Right forelimb (tissue), 1 donor: Measurements from ENCODE around the gene RTRAF.

ENCODE experiments used
- DNase-seq: peaks from one replicate; pipeline ENCODE4 v3.0.0-alpha.2; 2018

The RTRAF gene

GRCh38 chr14:51989293-51990234 is at the start of gene RTRAF:
Gene RTRAF (plus strand): TSS chr14:51989546. CDS start chr14:51989640, 94 bp downstream.
- DNase-seq = peak; percentile 93

- DNase-seq = no peak
Observed at GRCh38 chr14:51939755-51940301, 49.5 kb upstream of the RTRAF start.

GRCh38 chr14:51942971-51943370 is 46.4 kb upstream of the RTRAF start:
- DNase-seq = no peak

- DNase-seq = no peak
Observed at GRCh38 chr14:51950007-51950406, 39.3 kb upstream of the RTRAF start.

GRCh38 chr14:51951656-51952055 is 37.7 kb upstream of the RTRAF start:
- DNase-seq = no peak

- DNase-seq = no peak
Observed at GRCh38 chr14:51954031-51954430, 35.3 kb upstream of the RTRAF start.

GRCh38 chr14:51954657-51955056 is 34.7 kb upstream of the RTRAF start:
- DNase-seq = no peak

- no peak for DNase-seq
Observed at GRCh38 chr14:51957950-51958349, 31.4 kb upstream of the RTRAF start.

- DNase-seq = no peak
Observed at GRCh38 chr14:51959928-51960327, 29.4 kb upstream of the RTRAF start.

GRCh38 chr14:51960866-51961265 is 28.5 kb upstream of the RTRAF start:
- no peak for DNase-seq

- no peak for DNase-seq
Observed at GRCh38 chr14:51962711-51963110, 26.6 kb upstream of the RTRAF start.

GRCh38 chr14:51963286-51963685 is 26.1 kb upstream of the RTRAF start:
- DNase-seq = no peak

- no peak for DNase-seq
Observed at GRCh38 chr14:51967521-51967920, 21.8 kb upstream of the RTRAF start.

GRCh38 chr14:51969852-51970540 is 19.4 kb upstream of the RTRAF start:
- no peak for DNase-seq

- no peak for DNase-seq
Observed at GRCh38 chr14:51972566-51972965, 16.8 kb upstream of the RTRAF start.

GRCh38 chr14:51977075-51977474 is 12.3 kb upstream of the RTRAF start:
- DNase-seq = no peak

- DNase-seq = no peak
Observed at GRCh38 chr14:51978681-51979085, 10.7 kb upstream of the RTRAF start.

- DNase-seq = peak; percentile 91
Observed at GRCh38 chr14:51979088-51979709, 10.1 kb upstream of the RTRAF start.

GRCh38 chr14:51981218-51981854 is 8.0 kb upstream of the RTRAF start:
- no peak for DNase-seq

GRCh38 chr14:51988221-51988620 is 1.1 kb upstream of the RTRAF start:
- no peak for DNase-seq

- DNase-seq = no peak
Observed at GRCh38 chr14:51990488-51990887, 1.1 kb downstream of the RTRAF start.

GRCh38 chr14:51993285-51993920 is 4.1 kb downstream of the RTRAF start:
- DNase-seq = no peak
